Measurements from ENCODE around the gene HECW1. TPM values are rescaled to one million over a fixed set of nuclear protein-coding genes. Genes with fewer than 3 reads are reported as not detected.

HECW1 gene
- total and polyA plus RNA-seq, 2 of the 8 experiments (the other 6 are each of a cell fraction or from before 2014, with no cell fraction given): 2.9 to 12.7 TPM

DNA sequence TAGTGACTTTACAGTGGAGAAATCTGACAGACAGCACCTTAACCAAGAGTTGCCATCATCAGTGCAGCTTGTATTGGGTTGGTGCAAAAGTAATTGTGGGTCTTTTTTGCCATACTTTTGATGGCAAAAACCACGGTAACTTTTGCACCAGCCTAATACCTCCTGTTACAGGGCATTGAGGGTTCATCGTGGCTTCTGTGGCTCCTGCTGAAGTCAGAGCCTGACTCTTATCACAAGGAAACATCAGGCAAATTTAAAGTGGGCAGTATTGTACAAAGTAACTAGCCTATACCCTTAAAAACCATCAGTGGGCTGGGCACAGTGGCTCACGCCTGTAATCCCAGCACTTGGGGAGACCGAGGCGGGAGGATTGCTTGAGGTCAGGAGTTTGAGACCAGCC lies 117.4 kb downstream of the HECW1 start:
- 95% methylated on average over 5 of the region's 5 CpGs; no CpG with 5 or more reads in 1 of the 2 experiments for WGBS, 2 experiments (ENCODE audit: extremely low coverage in 1 of 2, insufficient coverage in 1 of 2, insufficient read length in 1 of 2, insufficient replicate concordance in 2 of 2, low coverage in 1 of 2, low lambda C conversion rate in 2 of 2, missing lambda C conversion rate in 1 of 2)
- no peak overlapping the region for H2BK20ac ChIP-seq (ENCODE audit: low read length)
- ChIA-PET CTCF (ENCODE audit: partially characterized antibody) (interaction anchor here (0.8 to 1.0 kb wide), 2 partner anchors 12 to 249 kb away, joined by 3 to 5 read pairs; no protein-coding TSS in a partner anchor), POLR2A (ENCODE audit: partially characterized antibody) (no interaction called here)
- no peak overlapping the region for H4K5ac ChIP-seq (ENCODE audit: insufficient read length, low read depth, low read length)
- H4K91ac ChIP-seq (replicated peaks; ENCODE audit: insufficient read length, low read length): no peak overlapping the region
- no peak overlapping the region for H3K27ac ChIP-seq (ENCODE audit: low read depth, low read length)
- H3K4me1 ChIP-seq (replicated peaks in 1 of 4; ENCODE audit: control insufficient read depth in 3 of 4, insufficient read depth in 4 of 4, low read length in 3 of 4): no peaks in the 10 kb centered on the region
- no peak overlapping the region for H2BK12ac ChIP-seq (ENCODE audit: low read depth, low read length)
- FAIRE-seq (no peak), DNase-seq (ENCODE audit: low read depth in 1 of 2, low spot score in 2 of 2) (no peak)
- peak overlapping the region; percentile 6; the same call in 1 of the 2 replicates for H2BK15ac ChIP-seq (ENCODE audit: low read length)
- H4K8ac ChIP-seq (ENCODE audit: extremely low read depth, insufficient read depth, low read length): no peak overlapping the region
- no peaks in the 10 kb centered on the region for H3K79me1 ChIP-seq (ENCODE audit: low read depth, low read length)
- no peak overlapping the region for H3K9ac ChIP-seq (replicated peaks in 1 of 4; ENCODE audit: extremely low read depth in 1 of 4, low read depth in 3 of 4, low read length in 3 of 4)
- H3K4me3 ChIP-seq (ENCODE audit: extremely low read depth in 1 of 4, insufficient read depth in 2 of 4, low read depth in 3 of 4, low read length in 4 of 4): no peak overlapping the region
- H3K4me2 ChIP-seq (ENCODE audit: insufficient read depth in 1 of 2, low read depth in 2 of 2, low read length in 2 of 2): no peak overlapping the region
- no peak overlapping the region for H2AFZ ChIP-seq (ENCODE audit: low read length)
- no peaks in the 10 kb centered on the region for H3K9me3 ChIP-seq (ENCODE audit: insufficient read depth in 2 of 2, low read depth in 1 of 2, low read length in 1 of 2)
- no peaks in the 10 kb centered on the region for H3K79me2 ChIP-seq (ENCODE audit: control insufficient read depth in 1 of 2, insufficient read depth in 2 of 2, low read length in 2 of 2)
- no peak overlapping the region for H2BK5ac ChIP-seq (ENCODE audit: low read depth, low read length)
- no peak overlapping the region for H3K14ac ChIP-seq (ENCODE audit: insufficient read length)
- H3K36me3 ChIP-seq (ENCODE audit: control insufficient read depth in 2 of 4, insufficient read depth in 4 of 4, low read length in 3 of 4): no peaks in the 10 kb centered on the region
- H3K18ac ChIP-seq (ENCODE audit: extremely low read depth, low read length): no peak overlapping the region
- no peaks in the 10 kb centered on the region for H4K20me1 ChIP-seq (replicated peaks in 1 of 2; ENCODE audit: control insufficient read depth in 1 of 2, insufficient read depth in 2 of 2, low read length in 2 of 2)
- H2AK5ac ChIP-seq (ENCODE audit: low read depth, low read length): no peak overlapping the region
- H2BK120ac ChIP-seq (replicated peaks; ENCODE audit: low read depth, low read length): no peak overlapping the region
- H3K27me3 ChIP-seq (replicated peaks in 1 of 4; ENCODE audit: control insufficient read depth in 3 of 4, extremely low read depth in 1 of 4, insufficient read depth in 3 of 4, low read length in 3 of 4): no peaks in the 10 kb centered on the region
- H3K23me2 ChIP-seq (ENCODE audit: low read depth, low read length): no peaks in the 10 kb centered on the region
- H3K4ac ChIP-seq (replicated peaks; ENCODE audit: insufficient read length, low read depth, low read length): no peak overlapping the region
- no peak overlapping the region for H3K56ac ChIP-seq (replicated peaks; ENCODE audit: insufficient read length, low read depth, low read length)
- no peak overlapping the region for H3K23ac ChIP-seq (ENCODE audit: insufficient read length)
- TF ChIP-seq SP1 (IDR thresholded peaks at IDR 0.05; ENCODE audit: low read depth, low read length) (no peak), SIN3A (conservative IDR thresholded peaks at IDR 0.05 in 1 of 2, IDR thresholded peaks at IDR 0.05 in 1 of 2; ENCODE audit: low read depth in 1 of 2, low read length in 2 of 2) (no peak), HDAC6 (IDR thresholded peaks at IDR 0.05; ENCODE audit: low read depth, low read length) (no peak), RBBP5 (IDR thresholded peaks at IDR 0.05; ENCODE audit: borderline replicate concordance, low read depth, low read length) (no peak), TAF1 (IDR thresholded peaks at IDR 0.05; ENCODE audit: low read depth, low read length) (no peak), KDM4A (IDR thresholded peaks at IDR 0.05; ENCODE audit: low read depth, low read length, severe bottlenecking) (no peak), SIX5 (IDR thresholded peaks at IDR 0.05; ENCODE audit: low read depth, low read length) (no peak), EZH2 (IDR thresholded peaks at IDR 0.05; ENCODE audit: low read depth, low read length, severe bottlenecking) (no peak), TBP (IDR thresholded peaks at IDR 0.05; ENCODE audit: low read depth, low read length) (no peak)
- TF ChIP-seq, protein P1, sequence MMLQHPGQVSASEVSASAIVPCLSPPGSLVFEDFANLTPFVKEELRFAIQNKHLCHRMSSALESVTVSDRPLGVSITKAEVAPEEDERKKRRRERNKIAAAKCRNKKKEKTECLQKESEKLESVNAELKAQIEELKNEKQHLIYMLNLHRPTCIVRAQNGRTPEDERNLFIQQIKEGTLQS (IDR thresholded peaks at IDR 0.05; ENCODE audit: insufficient read depth, low read depth, low read length): no peak
- TF ChIP-seq, protein P2, sequence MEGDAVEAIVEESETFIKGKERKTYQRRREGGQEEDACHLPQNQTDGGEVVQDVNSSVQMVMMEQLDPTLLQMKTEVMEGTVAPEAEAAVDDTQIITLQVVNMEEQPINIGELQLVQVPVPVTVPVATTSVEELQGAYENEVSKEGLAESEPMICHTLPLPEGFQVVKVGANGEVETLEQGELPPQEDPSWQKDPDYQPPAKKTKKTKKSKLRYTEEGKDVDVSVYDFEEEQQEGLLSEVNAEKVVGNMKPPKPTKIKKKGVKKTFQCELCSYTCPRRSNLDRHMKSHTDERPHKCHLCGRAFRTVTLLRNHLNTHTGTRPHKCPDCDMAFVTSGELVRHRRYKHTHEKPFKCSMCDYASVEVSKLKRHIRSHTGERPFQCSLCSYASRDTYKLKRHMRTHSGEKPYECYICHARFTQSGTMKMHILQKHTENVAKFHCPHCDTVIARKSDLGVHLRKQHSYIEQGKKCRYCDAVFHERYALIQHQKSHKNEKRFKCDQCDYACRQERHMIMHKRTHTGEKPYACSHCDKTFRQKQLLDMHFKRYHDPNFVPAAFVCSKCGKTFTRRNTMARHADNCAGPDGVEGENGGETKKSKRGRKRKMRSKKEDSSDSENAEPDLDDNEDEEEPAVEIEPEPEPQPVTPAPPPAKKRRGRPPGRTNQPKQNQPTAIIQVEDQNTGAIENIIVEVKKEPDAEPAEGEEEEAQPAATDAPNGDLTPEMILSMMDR (IDR thresholded peaks at IDR 0.05; ENCODE audit: control extremely low read depth in 1 of 3, insufficient read depth in 1 of 3, low read depth in 1 of 3, low read length in 3 of 3): no peak

All from H1 (cell line).